Transverse colon (tissue), 4 donors: ENCODE data around the gene MYADM. TPM values are rescaled to one million over a fixed set of nuclear protein-coding genes. Genes with fewer than 3 reads are reported as not detected.

Experiments
- DNase-seq: peaks from one replicate; pipeline ENCODE4 v3.0.0-alpha.2; 2019
- H3K27ac ChIP-seq, 4 donors: fragments of 200-600 bp; sonication (generic); 2 replicates each; pipeline ENCODE4 v1.5.1; 2016 to 2018; ENCODE audit warnings: inconsistent platforms in 4 of 4
- H3K27me3 ChIP-seq: fragments of 200-600 bp; sonication (generic); 2 replicates; pipeline ENCODE4 v1.5.1; 2017; ENCODE audit warnings: inconsistent platforms
- H3K36me3 ChIP-seq, 4 donors: fragments of 200-600 bp; sonication (generic); 2 replicates each; pipeline ENCODE4 v1.5.1; 2017 to 2019; ENCODE audit warnings: inconsistent platforms in 4 of 4
- H3K4me1 ChIP-seq, 4 donors: fragments of 200-600 bp; sonication (generic); 2 replicates each; pipeline ENCODE4 v1.5.1; 2017 to 2020; ENCODE audit warnings: inconsistent platforms in 4 of 4
- H3K4me3 ChIP-seq, 4 donors: fragments of 200-600 bp; sonication (generic); 1 replicate in 1 of 4; 2 replicates in 3 of 4; pipeline versions ENCODE4 v1.5.1 to v1.6.1; 2017 to 2019; ENCODE audit warnings: inconsistent platforms in 4 of 4
- H3K9me3 ChIP-seq, 2 donors: fragments of 200-600 bp; sonication (generic); 2 replicates each; pipeline ENCODE4 v1.5.1; 2017 to 2019; ENCODE audit warnings: inconsistent platforms in 2 of 2
- EP300 ChIP-seq: sonication (generic); formaldehyde crosslinking; IDR thresholded peaks from one replicate; pipeline ENCODE4 v1.6.1; 2017; ENCODE audit warnings: antibody characterized with exemption, low read depth
- POLR2A ChIP-seq: fragments of 450-650 bp; IDR thresholded peaks from one replicate; pipeline ENCODE4 v1.6.1; 2016; ENCODE audit warnings: antibody characterized with exemption, mild to moderate bottlenecking, moderate library complexity
- POLR2AphosphoS5 ChIP-seq, 3 donors: sonication (generic); formaldehyde crosslinking; IDR thresholded peaks; one replicate each; pipeline ENCODE4 v1.6.1; 2016; ENCODE audit warnings: antibody characterized with exemption in 3 of 3
- WGBS, 2 donors: methylation state at CpG; one replicate each; pipeline ENCODE4 v1.1.5; 2018; ENCODE audit warnings: low coverage in 1 of 2; 5-methylcytosine and 5-hydroxymethylcytosine counted together
- in situ Hi-C, 4 donors: fragments of 200-750 bp; cut with MboI; loops; one replicate each; pipeline versions ENCODE4 v1.15.0 to v1.15.1; 2017; ENCODE audit warnings: low sequenced_read_pairs in 3 of 4, low pct_ligation_motif_present in 1 of 4, low pct_unique_long_range_greater_than_20kb in 1 of 4
- intact Hi-C: fragments of 100-400 bp; cut with DNase I; formaldehyde crosslinking; loops from one replicate; pipeline ENCODE4 v1.15.1; 2023; ENCODE audit warnings: low total_unique reads
- total RNA-seq, 4 donors: library from RNA; depleted of rRNA; stranded (reverse); fragments of >200 nt; gene quantifications; one replicate each; pipeline ENCODE4 v1.1.0, GENCODE V29; 2016
- TF ChIP-seq, protein P1 (sequence below), 5 experiments: fragments of 200-600 bp in 3 of 5; fragments of 450-650 bp in 2 of 5; sonication (generic) in 3 of 5; IDR thresholded peaks; 1 replicate in 2 of 5; 2 replicates in 3 of 5; pipeline ENCODE4 v1.5.1; 2016 to 2017; ENCODE audit warnings: antibody characterized with exemption in 5 of 5, inconsistent platforms in 3 of 5, mild to moderate bottlenecking in 2 of 5, moderate library complexity in 1 of 5

The MYADM gene
- total RNA-seq, 4 donors from 2014 or later: 33.3 to 222 (median 79.1) TPM

DNA sequence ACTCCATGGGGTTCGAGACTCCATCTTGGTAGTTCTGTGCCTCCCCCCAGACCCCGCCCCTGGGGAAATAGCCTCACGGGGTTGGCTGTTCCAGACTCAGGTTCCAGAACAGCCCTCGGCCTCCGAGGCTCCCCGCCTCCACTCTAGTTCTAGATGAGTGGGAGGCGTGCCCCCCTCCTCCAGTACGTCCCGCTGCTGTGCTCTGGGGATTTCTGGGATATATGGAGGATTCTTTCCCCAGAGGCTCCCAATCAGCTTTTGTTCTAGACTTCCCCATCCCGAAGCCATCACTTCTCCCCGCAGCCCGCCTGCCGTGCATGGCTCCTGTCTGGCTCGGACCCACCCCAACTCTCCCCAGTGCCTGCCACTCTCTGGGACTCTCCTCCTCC lies 39.5 kb downstream of the MYADM start:
- peaks cover 0 to 12% (median 8%) of the 10 kb centered on the region in 4 donors for H3K4me1 ChIP-seq
- intact Hi-C loops (no loop called here), in situ Hi-C loops (loop anchor here in 1 of 4 donors (10.0 kb wide), 1 partner anchor 62 kb away; no protein-coding TSS in a partner anchor)
- no peaks in the 10 kb centered on the region for H3K36me3 ChIP-seq
- DNase-seq: no peak
- TF ChIP-seq POLR2AphosphoS5 (IDR thresholded peaks at IDR 0.05) (no peak), EP300 (no peak), POLR2A (no peak)
- TF ChIP-seq, protein P1, sequence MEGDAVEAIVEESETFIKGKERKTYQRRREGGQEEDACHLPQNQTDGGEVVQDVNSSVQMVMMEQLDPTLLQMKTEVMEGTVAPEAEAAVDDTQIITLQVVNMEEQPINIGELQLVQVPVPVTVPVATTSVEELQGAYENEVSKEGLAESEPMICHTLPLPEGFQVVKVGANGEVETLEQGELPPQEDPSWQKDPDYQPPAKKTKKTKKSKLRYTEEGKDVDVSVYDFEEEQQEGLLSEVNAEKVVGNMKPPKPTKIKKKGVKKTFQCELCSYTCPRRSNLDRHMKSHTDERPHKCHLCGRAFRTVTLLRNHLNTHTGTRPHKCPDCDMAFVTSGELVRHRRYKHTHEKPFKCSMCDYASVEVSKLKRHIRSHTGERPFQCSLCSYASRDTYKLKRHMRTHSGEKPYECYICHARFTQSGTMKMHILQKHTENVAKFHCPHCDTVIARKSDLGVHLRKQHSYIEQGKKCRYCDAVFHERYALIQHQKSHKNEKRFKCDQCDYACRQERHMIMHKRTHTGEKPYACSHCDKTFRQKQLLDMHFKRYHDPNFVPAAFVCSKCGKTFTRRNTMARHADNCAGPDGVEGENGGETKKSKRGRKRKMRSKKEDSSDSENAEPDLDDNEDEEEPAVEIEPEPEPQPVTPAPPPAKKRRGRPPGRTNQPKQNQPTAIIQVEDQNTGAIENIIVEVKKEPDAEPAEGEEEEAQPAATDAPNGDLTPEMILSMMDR (IDR thresholded peaks at IDR 0.05): no peak
- no peaks in the 10 kb centered on the region for H3K9me3 ChIP-seq
- H3K27me3 ChIP-seq: peaks cover 83% of the 10 kb centered on the region
- H3K27ac ChIP-seq: no peak overlapping the region
- H3K4me3 ChIP-seq: no peak overlapping the region
- 29 to 33% methylated on average over 5 to 14 of the region's 14 CpGs for WGBS, 2 donors

GRCh38 chr19:53907690-53908089 lies 40.0 kb downstream of the MYADM start:
- in situ Hi-C loops: loop anchor here in 1 of 4 donors (10.0 kb wide), 1 partner anchor 63 kb away; no protein-coding TSS in a partner anchor
- intact Hi-C loops: no loop called here
- no peak overlapping the region for H3K4me3 ChIP-seq

GRCh38 chr19:53908106-53908934 lies 40.6 kb downstream of the MYADM start:
- no peak for DNase-seq
- intact Hi-C loops: no loop called here
- H3K36me3 ChIP-seq: no peaks in the 10 kb centered on the region
- H3K27me3 ChIP-seq: peaks cover 91% of the 10 kb centered on the region
- H3K4me3 ChIP-seq: no peak overlapping the region
- WGBS, 2 donors: 18% methylated on average over 46 of the region's 51 CpGs; no CpG with 5 or more reads in 1 of the 2 donors
- peaks cover 0 to 12% (median 8%) of the 10 kb centered on the region in 4 donors for H3K4me1 ChIP-seq
- H3K9me3 ChIP-seq: no peaks in the 10 kb centered on the region
- in situ Hi-C loops: loop anchor here in 1 of 4 donors (10.0 kb wide), 1 partner anchor 64 kb away; no protein-coding TSS in a partner anchor
- no peak for TF ChIP-seq EP300
- TF ChIP-seq POLR2AphosphoS5 (IDR thresholded peaks at IDR 0.05): no peak
- TF ChIP-seq, protein P1 (IDR thresholded peaks at IDR 0.05): no peak
- TF ChIP-seq POLR2A: no peak
- no peak overlapping the region for H3K27ac ChIP-seq

More at GRCh38 chr19:53907690-53908089, 40.0 kb downstream of the MYADM start:
- no peak overlapping the region for H3K27ac ChIP-seq
- 25 to 60% methylated on average over 3 to 17 of the region's 17 CpGs for WGBS, 2 donors
- peaks cover 88% of the 10 kb centered on the region for H3K27me3 ChIP-seq
- H3K36me3 ChIP-seq: no peaks in the 10 kb centered on the region
- peaks cover 0 to 12% (median 8%) of the 10 kb centered on the region in 4 donors for H3K4me1 ChIP-seq
- no peak for TF ChIP-seq POLR2A
- TF ChIP-seq, protein P1 (IDR thresholded peaks at IDR 0.05): no peak
- no peak for DNase-seq
- H3K9me3 ChIP-seq: no peaks in the 10 kb centered on the region

- in situ Hi-C loops (loop anchor here in 1 of 4 donors (10.0 kb wide), 1 partner anchor 64 kb away; no protein-coding TSS in a partner anchor), intact Hi-C loops (no loop called here)
- H3K4me3 ChIP-seq: no peak within 1 kb of the TSS
- 8% methylated on average over 27 of the region's 28 CpGs; no CpG with 5 or more reads in 1 of the 2 donors for WGBS, 2 donors
- H3K36me3 ChIP-seq: no peaks in the 10 kb centered on the region
- peaks cover 0 to 12% (median 8%) of the 10 kb centered on the region in 4 donors for H3K4me1 ChIP-seq
- H3K9me3 ChIP-seq: no peaks in the 10 kb centered on the region
- peaks cover 86% of the 10 kb centered on the region for H3K27me3 ChIP-seq
- H3K27ac ChIP-seq: no peak within 1 kb of the TSS
- TF ChIP-seq, protein P1 (IDR thresholded peaks at IDR 0.05): no peak
- TF ChIP-seq POLR2AphosphoS5 (IDR thresholded peaks at IDR 0.05) (no peak), EP300 (no peak)
- no peak for DNase-seq
These were observed 41.3 kb downstream of the MYADM start, which contains the start of gene CACNG7 for GRCh38 chr19:53908935-53909415. Gene CACNG7 (plus strand): TSS chr19:53909278. CDS start chr19:53912832, 3,554 bp downstream.
